HG02763 (cell line): ENCODE data around the gene WDR31.
"Not testable (repeated sequence)": the region's sequence is repeated elsewhere in the genome, so short reads cannot be mapped to it uniquely, and the experiment has no call there.

ENCODE experiments used
- ATAC-seq: cut with Tn5 transposase; IDR thresholded peaks from one replicate; pipeline ENCODE4 v1.9.1; 2021; ENCODE audit warnings: mild to moderate bottlenecking, moderate library complexity; ENCODE audit not compliant: unreplicated experiment

The WDR31 gene

DNA sequence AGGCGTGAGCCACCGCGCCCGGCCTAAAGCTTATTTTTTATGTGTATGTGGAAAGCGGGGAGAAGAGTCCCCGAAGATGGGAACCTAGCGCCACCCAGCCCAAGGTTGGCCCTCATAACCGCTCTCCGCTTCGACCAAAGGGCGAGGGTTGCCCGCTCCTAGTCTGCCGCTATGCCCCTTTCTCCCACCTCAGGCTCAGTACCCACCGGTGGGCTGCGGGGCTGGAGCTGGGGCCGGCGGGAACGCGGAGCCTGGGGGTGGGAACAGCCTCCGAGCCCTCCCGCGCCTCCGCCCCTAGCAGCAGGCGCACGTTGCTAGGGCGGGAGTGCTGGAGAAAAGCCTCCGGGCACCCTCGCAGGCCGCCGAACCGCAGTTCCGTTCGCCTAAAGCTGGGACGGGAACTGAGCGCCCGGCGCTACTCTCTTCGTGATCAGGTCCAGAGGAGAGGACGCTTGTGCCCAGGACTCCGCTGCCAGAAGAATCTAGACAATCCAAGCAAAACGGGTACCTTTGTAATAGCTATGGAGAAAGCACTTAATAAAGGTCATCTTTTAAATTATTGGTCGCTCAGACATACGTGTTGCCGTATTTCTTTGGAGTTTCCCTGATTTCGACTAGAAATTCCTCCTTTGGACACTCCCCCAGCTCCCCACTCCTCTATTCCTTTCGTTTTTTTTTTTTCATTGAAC lies at the start of gene WDR31:
WDR31 (minus strand) TSS at position 265 of the 689 bp plus-strand sequence. CDS start 8,253 bp downstream, outside the sequence.
- peak; percentile 96 for ATAC-seq

DNA sequence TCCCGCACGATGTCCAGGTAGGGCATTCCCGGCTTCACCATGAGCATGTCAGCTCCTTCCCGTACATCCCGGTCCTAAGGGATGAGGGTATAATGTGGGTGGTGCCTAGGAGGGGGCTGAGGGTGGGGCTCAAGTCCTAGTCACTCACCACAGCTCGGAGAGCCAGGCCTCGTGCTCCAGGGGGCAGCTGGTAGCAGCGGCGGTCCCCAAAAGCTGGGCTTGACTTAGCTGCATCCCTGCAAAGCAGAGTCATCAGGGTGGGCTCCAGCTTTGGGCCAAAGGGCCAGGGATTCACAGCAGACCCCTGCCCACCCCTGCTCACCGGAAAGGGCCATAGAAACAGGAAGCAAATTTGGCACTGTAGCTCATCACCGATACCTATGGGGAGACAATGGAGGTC lies 49.4 kb upstream of the WDR31 start:
- ATAC-seq = no peak

DNA sequence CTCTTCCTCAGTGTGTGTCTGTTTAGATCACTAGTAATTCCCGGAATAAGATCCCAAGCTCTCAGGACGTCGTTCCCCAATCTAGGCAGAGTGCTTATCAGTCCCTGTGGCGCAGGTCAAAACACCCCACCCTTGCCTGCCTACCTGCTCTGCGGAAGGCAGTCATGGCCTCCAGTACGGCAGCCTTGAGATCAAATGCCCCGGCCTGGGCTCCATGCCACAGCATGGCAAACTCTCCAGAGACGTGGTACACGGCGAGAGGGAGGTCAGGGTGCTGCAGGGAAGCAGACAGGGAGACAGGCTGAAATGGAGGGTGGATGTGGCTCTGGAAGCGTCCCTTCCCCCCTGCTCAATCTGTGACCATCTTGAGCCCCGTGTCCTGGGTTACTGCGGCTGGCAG lies 48.8 kb upstream of the WDR31 start:
- ATAC-seq = no peak

DNA sequence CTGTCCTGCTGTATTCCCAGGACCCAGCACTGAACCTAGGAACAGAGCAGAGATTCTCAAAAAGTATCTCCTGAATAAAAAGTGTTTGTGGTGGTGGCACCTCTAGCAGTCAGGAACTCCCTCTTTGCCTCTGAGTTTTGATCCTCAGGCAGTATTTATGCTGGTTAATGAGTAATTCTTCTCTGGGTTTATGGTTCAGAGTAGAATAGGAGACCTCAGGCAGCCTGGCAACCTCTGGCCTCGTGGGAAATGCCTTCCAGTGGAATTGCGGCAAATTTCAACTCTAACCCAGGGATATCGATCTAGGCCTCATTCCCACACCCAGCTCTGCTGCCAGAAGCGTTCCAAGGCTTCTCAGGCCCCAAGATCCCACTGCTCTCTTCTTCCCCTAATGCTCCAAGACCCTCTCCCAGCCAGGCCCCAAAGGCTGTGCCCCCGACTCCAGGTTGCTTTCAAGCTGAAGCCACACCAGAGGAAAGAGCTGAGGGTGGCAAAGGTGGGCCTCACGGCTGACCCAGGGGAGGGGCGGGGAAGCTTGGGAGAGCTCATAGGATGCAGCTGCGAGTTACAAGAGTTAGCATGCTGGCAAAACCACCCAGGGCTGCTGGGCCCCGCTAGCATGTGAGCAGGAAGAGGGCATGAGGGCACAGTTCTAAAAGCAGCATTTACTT lies 47.6 kb upstream of the WDR31 start:
- no peak for ATAC-seq

DNA sequence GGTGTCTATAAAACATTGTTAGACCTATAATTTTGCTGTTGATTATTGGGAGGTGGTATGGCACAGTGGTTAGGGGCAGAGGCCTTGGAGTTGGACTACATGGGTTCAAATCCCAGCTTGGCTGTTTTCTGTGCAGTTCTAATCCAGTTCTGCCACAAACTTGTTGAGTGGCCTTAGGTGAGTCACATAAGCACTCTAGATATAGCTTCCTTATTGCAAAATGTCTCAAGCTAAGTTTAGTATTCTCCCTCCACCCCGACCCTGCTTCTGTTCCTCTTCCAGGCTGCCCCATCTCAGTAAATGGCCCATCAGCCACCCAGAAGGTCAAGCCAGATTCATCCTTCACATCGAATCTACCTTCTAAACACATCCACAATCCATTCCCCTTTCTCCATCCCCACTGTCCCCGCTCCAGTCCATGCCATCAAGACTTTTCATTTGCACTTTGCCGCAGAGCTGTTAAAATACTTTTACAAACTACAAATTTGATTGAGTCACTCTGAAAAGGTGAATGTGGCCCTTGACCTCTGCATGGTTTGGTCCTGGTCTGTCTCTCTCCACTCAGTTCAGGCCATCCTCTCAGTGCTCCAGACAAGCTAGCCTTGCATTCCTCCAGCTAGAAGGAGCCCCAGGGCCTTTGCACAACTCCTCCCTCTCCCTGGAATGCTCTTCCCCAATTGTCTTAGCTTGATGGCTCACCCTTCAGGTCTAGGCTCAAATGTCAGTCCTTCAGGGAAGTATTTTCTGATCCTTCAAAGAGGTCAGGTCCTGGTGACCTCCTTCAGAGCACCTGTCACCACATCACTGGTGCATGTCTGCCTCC lies 46.7 kb upstream of the WDR31 start:
- ATAC-seq = no peak

DNA sequence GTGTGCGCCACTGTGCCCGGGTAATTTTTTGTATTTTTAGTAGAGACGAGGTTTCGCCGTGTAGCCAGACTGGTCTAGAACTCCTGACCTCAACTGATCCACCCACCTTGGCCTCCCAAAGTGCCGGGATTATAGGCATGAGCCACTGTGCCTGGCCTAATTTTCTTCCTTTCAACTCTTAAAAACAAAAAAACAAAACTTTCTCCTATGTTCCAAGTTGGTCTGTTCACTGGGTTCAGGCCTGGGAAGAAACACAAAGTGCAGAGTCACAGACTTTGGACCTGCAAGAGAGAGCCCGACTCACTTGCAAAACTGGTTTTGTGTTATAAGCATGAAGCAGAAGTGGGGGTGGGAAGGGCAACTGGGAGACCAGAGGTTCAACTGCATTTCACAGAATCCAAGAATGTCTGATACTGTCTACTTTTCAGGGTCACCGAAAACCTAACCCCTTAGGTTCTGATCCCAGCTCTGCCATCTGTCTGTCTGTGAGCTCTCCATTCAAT lies 41.9 kb upstream of the WDR31 start:
- no peak for ATAC-seq

DNA sequence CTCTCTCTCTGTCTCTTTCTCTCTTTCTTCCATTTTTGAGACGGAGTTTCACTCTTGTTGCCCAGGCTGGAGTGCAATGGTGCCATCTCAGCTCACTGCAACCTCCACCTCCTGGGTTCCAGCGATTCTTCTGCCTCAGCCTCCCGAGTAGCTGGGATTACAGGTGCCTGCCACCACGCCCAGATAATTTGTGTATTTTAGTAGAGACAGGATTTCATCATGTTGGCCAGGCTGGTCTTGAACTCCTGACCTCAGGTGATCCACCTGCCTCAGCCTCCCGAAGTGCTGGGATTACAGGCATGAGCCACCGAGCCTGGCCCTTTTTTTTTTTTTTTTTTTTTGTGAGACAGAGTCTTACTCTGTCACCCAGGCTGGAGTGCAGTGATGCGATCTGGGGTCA lies 41.4 kb upstream of the WDR31 start:
- ATAC-seq = not testable (repeated sequence)

DNA sequence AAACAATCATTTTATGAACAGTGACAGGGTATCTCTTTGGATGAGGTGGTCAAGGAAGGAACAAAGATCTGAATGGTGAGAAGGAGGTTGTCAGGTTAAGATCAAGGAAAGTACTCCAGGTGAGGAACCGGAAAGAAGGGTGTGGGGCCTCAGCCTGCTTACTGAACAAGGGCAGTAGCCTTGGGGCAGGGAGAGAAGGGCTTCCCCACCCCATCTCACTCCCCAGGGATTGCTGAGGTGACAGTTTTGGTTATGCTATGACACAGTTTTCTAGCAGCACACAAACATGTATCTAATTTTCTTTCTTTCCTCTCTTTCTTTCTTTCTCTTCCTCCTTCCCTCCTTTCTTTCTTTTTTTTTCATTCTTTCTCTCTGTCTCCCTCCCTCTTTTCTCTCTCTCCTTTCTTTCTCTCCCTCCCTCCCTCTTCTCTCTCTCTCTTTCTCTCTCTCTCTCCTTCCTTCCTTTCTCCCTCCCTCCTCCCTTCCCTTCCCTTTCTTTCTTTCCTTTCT lies 40.8 kb upstream of the WDR31 start:
- ATAC-seq = peak; percentile 31

DNA sequence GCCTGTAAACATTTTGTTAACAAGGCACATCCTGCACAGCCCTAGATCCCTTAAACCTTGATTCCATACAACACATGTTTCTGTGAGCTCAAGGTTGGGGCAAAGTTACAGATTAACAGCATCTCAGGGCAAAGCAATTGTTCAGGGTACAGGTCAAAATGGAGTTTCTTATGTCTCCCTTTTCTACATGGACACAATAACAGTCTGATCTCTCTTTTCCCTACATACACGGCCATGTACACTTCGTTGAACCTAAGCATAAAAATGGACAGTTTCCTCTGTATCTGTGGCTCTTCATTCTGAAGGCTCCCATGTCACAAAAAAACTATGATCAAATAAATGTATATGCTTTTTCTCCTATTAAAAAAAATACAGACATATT lies 39.7 kb upstream of the WDR31 start:
- ATAC-seq = not testable (repeated sequence)

DNA sequence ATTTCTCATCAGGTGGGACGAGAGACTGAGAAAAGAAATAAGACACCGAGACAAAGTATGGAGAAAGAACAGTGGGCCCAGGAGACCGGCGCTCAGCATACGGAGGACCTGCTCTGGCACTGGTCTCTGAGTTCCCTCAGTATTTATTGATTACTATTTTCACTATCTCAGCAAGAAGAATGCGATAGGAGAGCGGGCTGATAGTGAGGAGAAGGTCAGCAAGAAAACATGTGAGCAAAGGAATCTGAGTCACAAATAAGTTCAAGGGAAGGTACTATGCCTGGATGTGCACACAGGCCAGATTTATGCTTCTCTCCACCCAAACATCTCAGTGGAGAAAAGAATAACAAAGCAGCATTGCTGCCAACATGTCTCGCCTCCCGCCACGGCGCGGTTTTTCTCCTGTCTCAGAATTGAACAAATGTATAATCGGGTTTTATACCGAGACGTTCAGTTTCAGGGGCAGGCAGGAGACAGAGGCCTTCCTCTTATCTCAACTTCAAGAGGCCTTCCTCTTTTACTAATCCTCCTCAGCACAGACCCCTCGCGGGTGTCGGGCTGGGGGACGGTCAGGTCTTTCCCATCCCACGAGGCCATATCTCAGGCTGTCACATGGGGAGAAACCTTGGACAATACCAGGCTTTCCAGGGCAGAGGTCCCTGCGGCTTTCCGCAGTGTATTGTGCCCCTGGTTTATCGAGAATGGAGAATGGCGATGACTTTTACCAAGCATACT lies 39.2 kb upstream of the WDR31 start:
- not testable (repeated sequence) for ATAC-seq

DNA sequence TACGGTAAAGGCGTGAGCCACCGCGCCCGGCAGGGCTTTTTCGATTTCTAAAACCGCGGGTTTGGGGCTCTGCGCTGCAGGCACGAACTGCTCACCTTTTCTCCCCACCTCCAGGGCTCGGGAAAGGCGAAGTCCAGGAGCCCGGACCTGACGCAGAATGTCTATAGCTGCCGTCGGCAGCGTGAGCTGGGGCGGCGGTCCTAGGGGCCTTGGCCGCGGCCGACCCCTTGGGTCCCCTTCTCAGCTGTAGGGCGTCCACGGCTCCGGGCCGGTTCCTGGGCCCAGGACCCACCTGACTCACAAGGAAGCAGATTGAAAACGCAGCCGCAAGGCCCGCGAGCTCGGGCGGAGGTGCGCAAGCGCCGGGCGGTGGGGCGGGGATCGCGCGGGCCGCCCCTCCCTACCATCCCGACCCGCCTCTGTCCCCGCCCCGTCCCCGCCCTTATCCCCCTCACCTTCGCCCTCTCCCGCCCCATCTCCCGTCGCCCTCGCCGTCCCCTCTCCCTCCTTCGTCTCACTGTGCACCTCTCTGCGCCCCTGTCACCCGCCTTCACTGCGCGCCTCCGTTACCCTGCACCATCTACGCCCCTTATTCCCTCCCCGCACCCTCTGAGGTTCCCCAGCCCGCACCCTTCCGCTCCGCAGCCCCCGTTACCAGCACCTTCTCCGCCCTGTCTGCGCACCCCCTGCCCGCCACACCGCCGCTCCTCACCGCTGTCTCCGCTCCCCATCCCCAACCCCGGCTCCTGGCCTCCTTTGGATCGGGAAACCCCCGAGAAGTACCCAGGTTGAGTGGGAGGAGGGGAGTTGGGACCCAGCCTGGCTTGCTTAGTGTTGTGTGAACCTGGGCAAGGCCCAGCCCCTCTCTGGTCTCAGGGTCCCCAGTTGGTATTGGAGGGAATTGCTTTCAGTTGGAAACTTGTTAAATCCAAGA lies 36.8 kb upstream of the WDR31 start, which contains the start of gene HDHD3:
HDHD3 (minus strand) TSS at position 353 of the 934 bp plus-strand sequence. CDS start 2,632 bp downstream, outside the sequence.
- ATAC-seq = peak; percentile 87

DNA sequence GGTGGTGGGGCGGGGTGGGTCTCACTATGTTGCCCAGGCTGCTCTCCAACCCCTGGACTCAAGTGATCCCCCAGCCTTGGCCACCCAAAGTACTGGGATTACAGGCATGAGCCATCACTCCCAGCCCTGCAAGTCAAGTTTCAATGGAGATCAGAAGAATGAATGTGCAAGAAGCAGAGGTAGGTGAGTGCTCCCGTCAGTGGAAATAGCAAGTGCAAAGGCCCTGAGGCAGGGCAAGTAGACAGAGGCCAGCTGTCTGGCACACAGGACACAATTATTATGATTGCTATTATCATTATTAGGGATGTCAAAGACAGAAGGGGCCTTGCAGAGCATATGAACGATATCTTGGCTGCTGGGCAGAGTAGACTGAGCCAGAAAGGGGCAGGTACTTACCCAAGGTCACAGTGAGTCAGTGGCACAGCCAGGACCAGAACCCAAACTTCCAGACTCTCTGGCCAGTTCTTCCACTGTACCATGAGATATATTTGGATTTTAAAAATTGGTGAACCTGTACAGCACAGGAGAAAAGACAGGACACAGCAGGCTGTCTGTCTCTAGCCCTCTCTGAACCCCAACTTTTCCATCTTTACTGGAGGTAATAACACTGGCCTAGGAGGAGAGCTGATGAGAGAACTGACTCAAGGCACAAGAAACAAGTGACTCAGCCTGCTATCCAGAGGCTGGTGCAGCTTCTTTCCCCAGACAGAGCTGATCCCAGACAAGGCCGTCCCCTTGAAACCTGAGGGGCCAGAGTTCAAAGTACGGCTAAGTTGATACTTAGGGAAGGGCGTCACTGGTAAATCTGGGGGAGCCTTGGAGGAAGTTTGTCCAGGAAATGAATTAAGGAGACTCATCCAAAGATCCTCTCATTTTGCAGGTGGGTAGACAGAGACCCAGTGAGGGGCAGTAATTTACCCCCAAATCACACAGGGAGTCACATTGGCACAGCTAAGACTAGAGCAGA lies 35.3 kb upstream of the WDR31 start:
- no peak for ATAC-seq

DNA sequence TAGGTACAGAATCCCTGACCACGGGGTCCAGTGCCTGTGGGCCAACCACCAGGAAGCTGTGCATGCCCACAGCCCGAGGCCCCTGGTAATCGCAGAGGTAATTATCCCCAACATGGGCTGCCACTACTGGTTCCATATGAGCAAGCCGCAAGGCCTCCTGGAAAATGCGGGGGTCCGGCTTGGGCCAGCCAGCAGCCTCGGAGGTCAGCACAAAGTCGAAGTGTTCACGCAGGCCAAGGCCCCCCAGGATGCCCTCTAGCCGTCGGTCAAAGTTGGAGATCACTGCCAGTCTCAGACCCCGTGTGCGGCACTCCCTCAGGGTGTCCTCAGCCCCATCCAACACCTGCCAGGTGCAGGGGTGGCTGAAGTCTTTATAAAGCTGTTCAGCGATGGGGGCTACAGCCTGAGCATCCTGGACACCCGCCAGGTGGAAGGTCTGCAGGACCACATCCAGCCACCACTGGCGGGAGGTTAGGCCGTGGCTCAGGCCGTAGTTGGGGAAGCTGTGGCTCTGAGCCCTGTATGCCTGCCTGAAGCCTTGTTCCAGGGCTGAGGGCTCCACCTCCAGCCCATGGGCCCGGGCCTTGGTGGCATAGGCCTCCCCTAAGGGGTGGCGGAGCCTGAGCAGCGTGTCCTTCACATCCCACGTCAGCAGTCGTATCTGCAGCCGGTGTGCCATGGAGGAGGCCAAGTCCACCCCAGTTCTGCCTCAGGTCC lies 33.8 kb upstream of the WDR31 start:
- ATAC-seq = no peak

DNA sequence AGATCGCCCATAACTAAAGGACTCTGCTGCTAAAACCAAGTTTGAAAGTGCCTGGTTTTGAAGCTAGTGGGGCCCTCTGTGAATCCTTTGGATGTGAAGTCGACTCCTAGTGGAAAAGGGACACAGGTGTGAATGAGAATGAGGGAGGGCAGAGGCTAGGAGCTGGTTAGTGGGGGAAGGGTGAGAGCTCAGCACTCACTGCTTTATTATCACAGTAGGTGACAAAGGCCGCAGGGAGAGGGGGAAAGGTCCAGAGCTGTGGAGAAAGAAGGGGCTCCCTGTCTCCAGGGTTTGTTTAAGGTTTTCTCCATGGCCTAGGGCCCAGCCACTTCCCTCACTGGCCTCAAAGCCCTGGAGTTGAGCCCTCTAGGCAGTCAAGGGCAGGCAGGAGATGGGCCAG lies 33.2 kb upstream of the WDR31 start:
- ATAC-seq = no peak

DNA sequence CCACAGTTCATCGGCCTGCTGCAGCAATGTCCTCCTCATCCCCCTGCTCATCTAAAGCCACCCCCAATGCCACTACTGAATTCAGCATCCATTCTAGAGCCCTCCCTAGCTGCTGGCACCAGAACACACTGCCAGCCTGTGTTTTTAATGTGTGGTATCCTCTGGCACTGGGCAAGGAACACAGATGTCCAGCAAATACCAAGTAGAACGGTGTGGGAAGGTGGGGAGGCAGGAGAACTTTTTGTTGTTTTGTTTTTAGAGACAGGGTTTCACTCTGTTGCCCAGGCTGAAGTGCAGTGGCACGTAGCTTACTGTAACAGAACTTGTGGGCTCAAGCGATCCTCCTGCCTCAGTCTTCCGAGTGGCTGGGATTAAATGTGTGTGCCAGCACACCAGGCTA lies 32.0 kb upstream of the WDR31 start:
- no peak for ATAC-seq

DNA sequence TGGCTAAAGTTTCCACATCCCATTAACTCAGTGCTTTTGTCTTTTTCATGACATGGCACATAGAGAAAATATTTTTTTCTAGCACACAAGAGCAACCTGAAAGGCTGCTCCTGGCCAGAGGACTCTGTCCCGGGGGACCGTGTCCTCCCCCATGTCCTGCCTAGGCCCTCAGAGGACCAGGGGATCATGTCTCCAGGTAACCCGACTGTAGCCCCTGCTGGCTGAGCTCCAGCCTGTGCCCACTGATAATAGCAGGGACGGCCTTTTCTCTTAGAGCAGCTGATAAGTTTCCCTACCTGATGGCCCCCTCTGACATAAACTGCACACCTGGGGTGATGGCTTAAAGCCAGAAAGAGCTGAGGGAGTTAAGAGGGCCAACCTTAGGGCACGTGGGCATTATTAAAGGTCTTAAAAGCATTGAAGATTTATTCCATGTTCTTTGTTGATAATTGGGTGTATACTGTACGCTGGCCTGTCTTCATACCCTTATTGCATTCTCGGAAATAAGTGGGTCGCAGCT lies 30.8 kb upstream of the WDR31 start:
- no peak for ATAC-seq

DNA sequence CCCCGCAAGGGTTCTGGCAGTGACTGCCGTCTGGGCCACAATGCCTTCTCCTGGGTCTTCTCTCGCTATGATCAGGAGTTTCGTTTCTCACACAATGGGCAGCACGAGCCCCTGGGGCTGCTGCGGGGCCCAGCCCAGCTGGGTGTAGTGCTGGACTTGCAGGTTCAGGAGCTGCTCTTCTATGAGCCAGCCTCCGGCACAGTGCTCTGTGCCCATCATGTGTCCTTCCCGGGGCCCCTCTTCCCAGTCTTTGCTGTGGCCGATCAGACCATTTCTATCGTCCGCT lies 29.7 kb upstream of the WDR31 start:
- no peak for ATAC-seq
